Thyroid gland (tissue), 4 donors: ENCODE results near the gene MALT1. TPM values are rescaled to one million over a fixed set of nuclear protein-coding genes. Genes with fewer than 3 reads are reported as not detected.

Experiments used
- DNase-seq, 2 donors: peaks; one replicate each; pipeline ENCODE4 v3.0.0-alpha.2; 2019
- H3K27ac ChIP-seq, 3 donors: fragments of 200-600 bp; sonication (generic); 1 replicate in 2 of 3; 2 replicates in 1 of 3; pipeline ENCODE4 v1.5.1; 2016 to 2019; ENCODE audit warnings: mild to moderate bottlenecking in 1 of 3, moderate library complexity in 1 of 3
- H3K27me3 ChIP-seq: fragments of 200-600 bp; sonication (generic); one replicate; pipeline ENCODE4 v1.5.1; 2019
- H3K36me3 ChIP-seq, 2 donors: fragments of 200-600 bp; sonication (generic); one replicate each; pipeline ENCODE4 v1.5.1; 2016 to 2019
- H3K4me1 ChIP-seq, 2 donors: fragments of 200-600 bp; sonication (generic); one replicate each; pipeline ENCODE4 v1.5.1; 2017 to 2019
- H3K4me3 ChIP-seq, 3 donors: fragments of 200-600 bp; sonication (generic); replicated peaks in 1 of 3; 1 replicate in 2 of 3; 2 replicates in 1 of 3; pipeline ENCODE4 v1.5.1; 2016; ENCODE audit warnings: mild to moderate bottlenecking in 1 of 3
- H3K9me3 ChIP-seq: fragments of 200-600 bp; sonication (generic); one replicate; pipeline ENCODE4 v1.5.1; 2017
- CTCF ChIP-seq, 6 experiments: fragments of 200-600 bp in 3 of 6; fragments of 450-650 bp in 3 of 6; sonication (generic) in 3 of 6; IDR thresholded peaks; one replicate each; pipeline ENCODE4 v1.5.1; 2016 to 2019; ENCODE audit warnings: antibody characterized with exemption in 6 of 6, mild to moderate bottlenecking in 2 of 6, inconsistent platforms in 1 of 6, moderate library complexity in 1 of 6
- POLR2A ChIP-seq, 2 donors: fragments of 450-650 bp; IDR thresholded peaks; one replicate each; pipeline ENCODE4 v1.6.1; 2017; ENCODE audit warnings: antibody characterized with exemption in 2 of 2, mild to moderate bottlenecking in 2 of 2, moderate library complexity in 1 of 2
- WGBS, 2 donors: methylation state at CpG; one replicate each; pipeline ENCODE4 v1.1.5; 2017; 5-methylcytosine and 5-hydroxymethylcytosine counted together
- intact Hi-C: fragments of 100-400 bp; cut with DNase I; formaldehyde crosslinking; loops from one replicate; pipeline ENCODE4 v1.15.1; 2023
- total RNA-seq, 4 donors: library from RNA; depleted of rRNA; stranded (reverse); fragments of >200 nt; gene quantifications; one replicate each; pipeline ENCODE4 v1.2.3, GENCODE V29; 2016

MALT1 gene
- total RNA-seq, 4 donors from 2014 or later: 26.3 to 42.1 (median 30.2) TPM

- TF ChIP-seq POLR2A (IDR thresholded peaks at IDR 0.05): no peak
- no peak for TF ChIP-seq CTCF (IDR thresholded peaks at IDR 0.05)
- peaks cover 0 to 20% of the 10 kb centered on the region in 2 donors for H3K4me1 ChIP-seq
- peak in 1 of 2 donors; percentile 49 for DNase-seq
- 62 to 63% methylated on average over 14 of the region's 14 CpGs for WGBS, 2 donors
- no peaks in the 10 kb centered on the region for H3K27me3 ChIP-seq
- peak overlapping the region in 1 of 3 donors; percentile 59 for H3K27ac ChIP-seq
- H3K9me3 ChIP-seq: no peaks in the 10 kb centered on the region
- H3K4me3 ChIP-seq: no peak overlapping the region
- H3K36me3 ChIP-seq: no peaks in the 10 kb centered on the region
- intact Hi-C loops: loop anchor here (5.0 kb wide), 1 partner anchor 234 kb away; no protein-coding TSS in a partner anchor
These were observed 90.1 kb downstream of the MALT1 start for GRCh38 chr18:58761241-58761969.

- intact Hi-C loops: loop anchor here (5.0 kb wide), 1 partner anchor 235 kb away; no protein-coding TSS in a partner anchor
- Histone ChIP-seq H3K27me3 (no peaks in the 10 kb centered on the region), H3K36me3 (no peaks in the 10 kb centered on the region), H3K27ac (peak overlapping the region in 1 of 3 donors; percentile 59), H3K4me1 (peaks cover 0 to 20% of the 10 kb centered on the region in 2 donors), H3K4me3 (no peak overlapping the region), H3K9me3 (no peaks in the 10 kb centered on the region)
- no peak for DNase-seq
- TF ChIP-seq POLR2A (IDR thresholded peaks at IDR 0.05): no peak
- TF ChIP-seq CTCF (IDR thresholded peaks at IDR 0.05): no peak
- 88 to 89% methylated on average over 10 to 15 of the region's 15 CpGs for WGBS, 2 donors
These were observed 90.9 kb downstream of the MALT1 start for GRCh38 chr18:58761970-58762780.

GRCh38 chr18:58762781-58763171, 91.5 kb downstream of the MALT1 start:
- Histone ChIP-seq H3K27me3 (no peaks in the 10 kb centered on the region), H3K4me1 (peaks cover 0 to 23% of the 10 kb centered on the region in 2 donors), H3K27ac (no peak overlapping the region), H3K9me3 (no peaks in the 10 kb centered on the region), H3K36me3 (no peaks in the 10 kb centered on the region), H3K4me3 (no peak overlapping the region)
- 82 to 91% methylated on average over 10 of the region's 10 CpGs for WGBS, 2 donors
- no peak for TF ChIP-seq CTCF (IDR thresholded peaks at IDR 0.05)
- TF ChIP-seq POLR2A (IDR thresholded peaks at IDR 0.05): no peak
- DNase-seq: no peak
- intact Hi-C loops: loop anchor here (5.0 kb wide), 1 partner anchor 235 kb away; no protein-coding TSS in a partner anchor

- no peak for DNase-seq
These were observed 94.9 kb downstream of the MALT1 start for GRCh38 chr18:58766164-58766563.

GRCh38 chr18:58766946-58767345, 95.7 kb downstream of the MALT1 start:
- intact Hi-C loops: no loop called here
- 86 to 87% methylated on average over 7 of the region's 7 CpGs for WGBS, 2 donors
- H3K4me3 ChIP-seq: no peak overlapping the region
- no peaks in the 10 kb centered on the region for H3K9me3 ChIP-seq
- TF ChIP-seq CTCF (IDR thresholded peaks at IDR 0.05): no peak
- TF ChIP-seq POLR2A (IDR thresholded peaks at IDR 0.05): no peak
- no peaks in the 10 kb centered on the region for H3K36me3 ChIP-seq
- DNase-seq: no peak
- peak overlapping the region in 2 of 3 donors; percentile 65 to 74 for H3K27ac ChIP-seq
- peaks cover 7 to 34% of the 10 kb centered on the region in 2 donors for H3K4me1 ChIP-seq
- H3K27me3 ChIP-seq: no peaks in the 10 kb centered on the region

More at GRCh38 chr18:58766164-58766563, 94.9 kb downstream of the MALT1 start:
- no peak for TF ChIP-seq POLR2A (IDR thresholded peaks at IDR 0.05)
- no peaks in the 10 kb centered on the region for H3K27me3 ChIP-seq
- H3K4me3 ChIP-seq: no peak overlapping the region
- H3K9me3 ChIP-seq: no peaks in the 10 kb centered on the region
- no peaks in the 10 kb centered on the region for H3K36me3 ChIP-seq
- intact Hi-C loops: no loop called here
- 64 to 77% methylated on average over 3 of the region's 3 CpGs for WGBS, 2 donors
- H3K4me1 ChIP-seq: peaks cover 7 to 41% of the 10 kb centered on the region in 2 donors
- H3K27ac ChIP-seq: no peak overlapping the region
